ENCODE data around the gene MUC6.

DNA sequence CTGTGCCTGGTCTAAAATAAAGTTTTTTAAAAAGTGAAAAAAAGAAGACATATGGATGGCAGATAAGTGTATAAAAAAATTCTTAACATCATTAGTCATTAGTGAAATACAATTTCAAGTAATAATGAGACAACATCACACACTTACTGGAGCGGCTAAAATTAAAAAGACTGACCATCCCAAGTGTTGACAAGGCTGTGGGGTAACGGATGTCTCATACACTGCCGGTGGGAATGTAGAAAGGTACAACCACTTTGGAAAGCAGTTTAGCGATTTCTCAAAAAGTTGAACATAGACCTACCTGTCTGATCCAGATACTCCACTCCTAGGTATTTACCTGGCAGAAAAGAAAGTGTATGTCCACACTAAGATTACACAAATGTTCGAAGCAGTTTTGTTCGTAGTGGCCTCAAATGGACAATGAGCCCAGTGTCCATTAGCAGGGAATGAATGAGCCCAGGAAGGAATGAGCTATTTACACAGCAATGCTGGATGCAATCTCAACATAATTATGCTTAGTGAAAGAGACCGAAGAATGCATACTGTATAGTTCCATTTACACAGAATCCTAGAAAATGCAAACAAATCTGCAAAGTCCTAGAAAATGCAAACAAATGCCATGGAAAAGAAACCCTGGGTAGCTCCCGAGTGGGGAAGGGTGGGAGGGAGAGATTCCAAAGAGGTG lies 31.4 kb upstream of the MUC6 start:
- TF ChIP-seq POLR2A (IDR thresholded peaks at IDR 0.05): no peak
- TF ChIP-seq, protein P1, sequence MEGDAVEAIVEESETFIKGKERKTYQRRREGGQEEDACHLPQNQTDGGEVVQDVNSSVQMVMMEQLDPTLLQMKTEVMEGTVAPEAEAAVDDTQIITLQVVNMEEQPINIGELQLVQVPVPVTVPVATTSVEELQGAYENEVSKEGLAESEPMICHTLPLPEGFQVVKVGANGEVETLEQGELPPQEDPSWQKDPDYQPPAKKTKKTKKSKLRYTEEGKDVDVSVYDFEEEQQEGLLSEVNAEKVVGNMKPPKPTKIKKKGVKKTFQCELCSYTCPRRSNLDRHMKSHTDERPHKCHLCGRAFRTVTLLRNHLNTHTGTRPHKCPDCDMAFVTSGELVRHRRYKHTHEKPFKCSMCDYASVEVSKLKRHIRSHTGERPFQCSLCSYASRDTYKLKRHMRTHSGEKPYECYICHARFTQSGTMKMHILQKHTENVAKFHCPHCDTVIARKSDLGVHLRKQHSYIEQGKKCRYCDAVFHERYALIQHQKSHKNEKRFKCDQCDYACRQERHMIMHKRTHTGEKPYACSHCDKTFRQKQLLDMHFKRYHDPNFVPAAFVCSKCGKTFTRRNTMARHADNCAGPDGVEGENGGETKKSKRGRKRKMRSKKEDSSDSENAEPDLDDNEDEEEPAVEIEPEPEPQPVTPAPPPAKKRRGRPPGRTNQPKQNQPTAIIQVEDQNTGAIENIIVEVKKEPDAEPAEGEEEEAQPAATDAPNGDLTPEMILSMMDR (IDR thresholded peaks at IDR 0.05): no peak
